Fibroblast of skin of right quadriceps (primary cell): ENCODE results near the gene TMEM119.
"Not testable (repeated sequence)": the region's sequence is repeated elsewhere in the genome, so short reads cannot be mapped to it uniquely, and the experiment has no call there.

Experiments
- DNase-seq: peaks from one replicate; pipeline ENCODE4 v3.0.0-alpha.2; 2013

Gene TMEM119

DNA sequence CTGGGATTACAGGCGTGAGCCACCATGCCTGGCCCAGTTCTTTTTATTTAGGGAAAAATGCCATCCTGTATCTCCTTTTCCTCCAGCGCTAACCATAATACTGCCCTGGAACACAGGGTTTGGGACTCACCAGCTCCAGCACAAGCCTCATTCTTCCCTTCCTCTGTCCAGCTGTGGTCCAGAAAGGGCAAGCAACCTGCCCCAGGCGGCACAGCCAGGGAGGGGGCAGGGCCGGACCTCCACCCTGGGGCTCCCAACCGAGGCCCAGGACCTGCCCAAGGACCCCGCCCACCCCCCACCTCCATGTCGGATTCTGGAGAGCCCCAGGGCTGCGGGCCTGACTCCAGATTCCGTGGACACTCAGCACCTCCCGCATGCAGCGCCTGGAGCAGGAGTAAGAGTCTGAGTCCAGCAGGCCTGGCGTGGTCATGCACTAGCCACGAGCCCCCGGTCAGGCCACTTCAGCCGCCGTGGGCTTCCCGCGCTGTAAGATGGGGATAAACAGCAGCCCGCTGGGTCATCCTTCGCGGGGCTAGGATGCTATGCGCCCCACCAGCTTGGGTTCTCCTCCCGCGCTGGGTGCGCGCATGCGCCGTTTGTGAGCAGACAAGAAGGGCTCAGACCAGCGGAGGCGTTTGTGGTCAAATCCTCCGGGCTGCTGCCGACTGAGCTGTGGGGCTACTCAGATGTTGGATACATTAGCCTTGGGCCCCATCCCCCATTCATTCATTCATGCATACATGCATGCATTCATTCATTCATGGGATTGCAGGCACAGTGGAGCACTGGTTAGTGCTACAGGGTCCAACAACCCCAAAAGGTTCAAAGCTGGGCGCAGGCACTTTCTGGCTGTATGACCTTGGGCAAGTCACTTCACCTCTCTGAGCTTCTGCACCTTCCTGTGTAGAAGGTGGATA is 16.3 kb downstream of the TMEM119 start:
- no peak for DNase-seq

DNA sequence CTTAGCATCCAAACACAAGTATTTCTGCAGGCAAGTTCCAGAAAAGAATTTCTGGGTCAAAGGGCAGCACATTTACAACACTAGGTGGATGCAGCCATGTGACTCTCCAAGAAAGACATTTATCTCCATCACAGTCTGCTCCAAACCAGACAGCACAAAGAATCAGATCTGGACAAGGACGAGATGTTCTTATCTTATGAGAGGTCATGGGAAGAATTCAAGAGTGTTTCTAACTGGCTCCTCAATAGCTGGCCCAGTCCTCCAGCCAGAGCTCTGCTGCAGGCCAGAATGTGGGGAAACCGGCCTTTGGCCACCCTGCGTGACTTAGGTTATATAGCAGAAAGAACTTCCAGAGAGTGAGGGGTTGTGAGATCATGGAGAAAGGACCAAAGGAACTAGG is 17.4 kb downstream of the TMEM119 start:
- no peak for DNase-seq

DNA sequence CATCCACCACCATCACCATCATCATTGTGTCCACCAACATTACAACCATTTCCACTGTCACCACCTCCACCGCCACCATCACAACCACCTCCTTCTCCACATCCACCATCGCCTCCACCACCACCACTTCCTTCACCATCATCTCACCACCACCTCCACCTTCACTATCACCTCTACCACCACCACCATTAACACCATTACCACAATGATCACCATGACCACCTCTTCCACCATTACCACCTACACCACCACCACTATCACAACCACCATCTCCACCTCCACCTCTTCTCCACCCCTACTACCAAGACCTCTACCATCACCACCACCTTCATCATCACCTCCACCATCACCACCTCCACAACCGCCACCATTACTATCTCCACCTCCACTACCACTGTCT is 19.1 kb downstream of the TMEM119 start:
- no peak for DNase-seq

DNA sequence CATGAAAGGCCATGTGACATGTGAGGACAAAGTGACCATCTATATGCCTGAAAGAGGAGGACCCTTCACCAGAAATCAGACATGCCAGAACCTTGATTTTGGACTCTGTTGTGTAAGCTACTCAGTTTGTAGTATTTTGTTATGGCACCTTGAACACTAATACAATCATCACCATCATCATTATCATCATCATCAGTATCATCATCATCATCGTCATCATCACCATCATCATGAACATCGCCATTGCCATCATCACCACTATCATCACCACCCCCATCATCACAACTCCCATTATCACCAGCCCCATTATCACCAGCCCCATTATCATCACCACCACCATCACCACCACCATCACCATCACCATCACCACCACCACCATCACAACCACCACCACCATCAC is 19.6 kb downstream of the TMEM119 start:
- DNase-seq, result no peak

DNA sequence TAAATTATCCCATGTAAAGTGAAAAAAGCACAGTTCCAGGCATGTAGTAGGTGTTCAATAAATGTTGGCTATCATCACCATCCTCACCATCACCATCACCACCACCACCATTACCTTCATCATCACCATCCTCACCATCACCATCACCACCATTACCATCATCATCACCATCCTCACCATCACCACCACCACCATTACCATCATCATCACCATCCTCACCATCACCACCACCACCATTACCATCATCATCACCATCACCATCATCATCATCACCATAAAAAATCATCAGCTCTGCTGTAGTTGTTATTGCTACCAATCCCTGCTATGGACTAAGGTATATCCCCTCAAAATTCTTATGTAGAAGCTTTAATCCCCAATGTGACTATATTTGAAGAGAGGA is 20.4 kb downstream of the TMEM119 start:
- no peak for DNase-seq

DNA sequence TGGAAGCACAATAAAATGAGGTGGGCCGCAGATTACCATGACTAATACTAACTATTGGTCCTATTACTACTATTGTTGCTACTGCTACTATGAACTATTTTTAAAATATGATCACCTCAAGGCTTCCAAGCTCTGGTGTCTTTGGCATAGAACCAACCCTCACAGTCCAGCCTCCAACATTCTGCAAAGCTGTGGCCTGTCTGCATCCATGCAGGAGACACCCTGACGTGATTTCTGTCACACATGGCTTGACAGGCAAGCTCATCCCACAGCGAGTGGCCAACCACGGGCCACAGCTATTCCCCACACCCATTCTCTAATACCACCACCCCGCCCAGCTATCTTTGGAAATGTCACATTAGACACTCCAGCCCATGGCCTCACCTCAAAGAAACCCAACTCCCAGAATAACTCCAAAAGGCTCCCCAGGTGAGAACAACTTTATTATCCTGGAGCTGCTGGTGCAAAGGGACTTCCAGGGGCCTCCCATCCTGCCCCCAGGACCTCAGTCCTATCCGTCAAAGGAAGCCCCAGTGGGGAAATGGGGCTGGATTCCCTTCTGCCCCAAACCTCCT is 21.1 kb downstream of the TMEM119 start:
- peak; percentile 54 for DNase-seq

DNA sequence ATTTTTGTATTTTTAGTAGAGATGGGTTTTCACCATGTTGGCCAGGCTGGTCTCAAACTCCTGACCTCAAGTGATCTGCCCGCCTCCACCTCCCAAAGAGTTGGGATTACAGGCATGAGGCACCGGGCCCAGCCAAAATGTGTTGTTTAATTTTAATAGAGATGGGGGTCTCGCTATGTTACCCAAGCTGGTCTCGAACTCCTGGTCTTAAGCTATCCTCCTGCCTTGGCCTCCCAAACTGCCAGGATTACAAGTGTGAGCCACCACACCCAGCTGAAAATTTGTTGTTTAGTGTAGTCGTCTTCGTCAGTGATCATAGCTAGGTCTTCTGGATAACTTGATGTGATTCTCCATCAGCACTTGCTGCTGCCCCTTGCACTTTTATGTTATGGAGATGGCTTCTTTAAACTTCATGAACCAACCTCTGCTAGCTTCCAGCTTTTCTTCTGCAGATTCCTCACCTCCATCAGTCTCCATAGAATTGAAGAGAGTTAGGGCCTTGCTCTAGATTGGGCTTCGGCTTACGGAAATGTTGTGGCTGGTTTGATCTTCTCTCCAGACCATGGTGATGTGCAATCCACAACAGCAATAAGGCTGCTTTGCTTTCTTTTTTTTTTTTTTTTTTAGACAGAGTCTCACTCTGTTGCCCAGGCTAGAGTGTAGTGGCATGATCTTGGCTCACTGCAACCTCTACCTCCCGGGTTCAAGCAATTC is 22.5 kb downstream of the TMEM119 start:
- no peak for DNase-seq

DNA sequence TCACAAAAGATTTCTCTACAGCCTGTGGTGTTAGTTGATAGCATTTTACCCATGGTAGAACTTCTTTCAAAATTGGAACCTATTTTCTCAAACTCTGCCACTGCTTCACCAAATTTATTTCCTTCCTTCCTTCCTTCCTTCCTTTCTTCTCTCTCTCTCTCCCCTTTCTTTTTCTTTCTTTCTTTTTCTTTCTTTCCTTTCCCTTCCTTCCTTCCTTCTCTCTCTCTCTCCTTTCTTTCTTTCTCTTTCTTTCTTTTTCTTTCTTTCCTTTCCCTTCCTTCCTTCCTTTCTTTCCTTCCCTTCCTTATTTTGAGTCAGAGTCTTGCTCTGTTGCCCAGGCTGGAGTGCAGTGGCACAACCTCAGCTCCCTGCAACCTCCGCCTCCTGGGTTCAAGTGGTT is 23.6 kb downstream of the TMEM119 start:
- DNase-seq, result not testable (repeated sequence)

DNA sequence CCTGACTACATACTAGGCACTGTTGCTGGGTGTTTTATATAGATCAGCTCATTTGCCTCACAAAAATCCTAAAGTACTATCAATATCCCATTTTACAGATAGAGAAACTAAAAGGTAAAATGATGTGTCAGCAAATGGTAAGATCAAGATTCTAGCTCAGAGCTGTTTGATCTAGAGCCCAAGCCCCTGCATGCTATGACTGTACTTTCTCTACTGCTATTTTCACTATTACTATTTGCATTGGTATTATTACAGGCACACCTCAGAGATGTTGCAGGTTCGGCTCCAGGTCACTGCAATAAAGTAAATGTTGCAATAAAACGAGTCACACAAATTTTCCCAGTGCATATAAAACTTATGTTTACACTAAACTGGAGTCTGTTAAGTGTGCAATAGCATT is 24.6 kb downstream of the TMEM119 start:
- DNase-seq, result peak; percentile 61

DNA sequence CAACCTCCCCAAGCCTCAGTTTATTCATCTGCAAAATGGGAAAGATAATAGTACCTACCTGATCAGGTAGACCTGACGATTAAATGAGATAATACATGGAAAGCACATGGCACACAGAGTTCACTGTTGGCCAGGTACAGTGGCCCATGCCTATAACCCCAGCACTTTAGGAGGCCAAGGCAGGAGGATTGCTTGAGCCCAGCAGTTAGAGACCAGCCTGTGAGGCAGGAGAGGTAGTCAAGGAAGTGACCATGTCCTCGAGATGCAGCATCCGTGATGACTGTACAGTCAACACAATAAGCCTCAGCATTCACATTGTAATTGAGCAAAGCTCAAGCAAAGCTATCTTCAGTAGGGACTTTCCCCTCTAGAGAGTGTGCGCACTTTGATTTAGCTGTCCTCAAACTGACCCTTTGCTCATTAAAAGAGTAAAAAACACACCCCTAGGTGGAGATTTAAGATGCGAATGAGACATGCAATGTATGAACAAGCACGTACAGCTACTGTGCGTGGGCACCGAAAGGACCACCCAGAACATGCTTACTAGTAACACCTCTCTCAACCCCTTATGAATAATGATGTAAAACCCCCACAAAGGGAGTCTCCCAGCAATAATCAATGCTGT is 25.6 kb downstream of the TMEM119 start:
- DNase-seq, result no peak

DNA sequence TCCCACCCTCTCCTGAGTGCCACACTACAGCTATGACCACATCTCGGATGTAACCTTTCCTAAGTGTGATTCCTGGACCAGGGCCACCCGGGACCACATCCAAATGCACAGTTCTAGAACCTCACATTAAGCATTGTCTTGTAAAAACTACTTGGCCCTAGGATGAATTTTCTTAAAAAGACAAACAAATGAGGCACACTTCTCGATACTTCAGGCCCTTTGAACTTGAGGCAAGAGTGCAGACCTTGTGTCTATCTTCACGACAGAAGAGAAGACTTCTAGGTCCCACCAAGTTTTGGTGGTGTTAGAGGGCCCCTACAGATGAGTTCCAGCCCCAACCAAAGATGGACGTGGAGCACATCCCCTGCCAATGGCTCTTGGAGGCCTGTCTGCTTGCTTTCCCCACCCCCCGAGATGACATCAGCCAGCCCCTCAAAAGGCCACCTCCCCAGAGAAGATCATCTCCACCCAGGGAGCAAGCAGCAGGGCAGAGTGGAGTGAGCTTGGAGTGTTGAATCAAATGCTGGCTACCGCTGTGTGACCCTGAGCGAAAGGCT is 26.2 kb downstream of the TMEM119 start:
- DNase-seq, result no peak

DNA sequence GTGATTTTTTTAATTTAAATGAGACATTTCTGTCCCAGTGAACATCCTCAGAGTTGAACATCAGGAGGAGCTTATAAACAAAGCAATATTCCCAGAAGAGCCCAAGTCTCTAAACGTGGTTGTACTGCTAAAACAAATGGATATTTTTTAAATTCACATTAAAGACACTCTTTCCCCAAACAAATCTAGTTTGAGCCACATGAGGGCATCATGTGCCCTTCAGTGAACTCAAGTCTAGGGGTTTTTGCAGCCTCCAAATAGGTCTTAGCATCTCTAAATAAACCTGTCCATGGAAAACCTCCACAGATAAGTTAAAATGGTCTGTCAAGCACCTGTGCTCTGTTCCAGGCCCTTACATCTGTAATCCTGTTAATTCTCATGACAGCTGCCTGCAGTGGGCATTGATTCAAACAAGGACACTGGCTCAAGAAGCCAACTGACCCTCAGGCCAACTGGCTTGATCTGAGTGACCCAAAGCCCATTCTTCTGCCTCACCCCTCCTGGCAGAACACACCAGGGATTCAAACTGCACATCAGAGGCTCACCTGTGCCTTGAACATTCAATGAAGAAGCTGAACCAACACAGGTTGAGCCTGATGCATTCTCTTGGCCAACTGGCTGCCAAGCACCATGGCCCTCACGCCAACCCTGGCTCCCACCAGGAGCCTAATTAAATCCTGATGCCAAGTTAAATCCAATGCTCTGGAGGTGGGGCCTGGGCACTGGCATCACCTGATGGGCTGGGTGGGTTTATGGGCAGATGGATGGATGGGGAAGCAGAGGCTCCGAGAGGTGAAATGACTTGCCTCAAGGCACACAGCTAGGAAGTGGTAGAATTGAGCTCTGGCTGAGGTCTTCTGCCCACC is 26.9 kb downstream of the TMEM119 start:
- peak; percentile 70 for DNase-seq

DNA sequence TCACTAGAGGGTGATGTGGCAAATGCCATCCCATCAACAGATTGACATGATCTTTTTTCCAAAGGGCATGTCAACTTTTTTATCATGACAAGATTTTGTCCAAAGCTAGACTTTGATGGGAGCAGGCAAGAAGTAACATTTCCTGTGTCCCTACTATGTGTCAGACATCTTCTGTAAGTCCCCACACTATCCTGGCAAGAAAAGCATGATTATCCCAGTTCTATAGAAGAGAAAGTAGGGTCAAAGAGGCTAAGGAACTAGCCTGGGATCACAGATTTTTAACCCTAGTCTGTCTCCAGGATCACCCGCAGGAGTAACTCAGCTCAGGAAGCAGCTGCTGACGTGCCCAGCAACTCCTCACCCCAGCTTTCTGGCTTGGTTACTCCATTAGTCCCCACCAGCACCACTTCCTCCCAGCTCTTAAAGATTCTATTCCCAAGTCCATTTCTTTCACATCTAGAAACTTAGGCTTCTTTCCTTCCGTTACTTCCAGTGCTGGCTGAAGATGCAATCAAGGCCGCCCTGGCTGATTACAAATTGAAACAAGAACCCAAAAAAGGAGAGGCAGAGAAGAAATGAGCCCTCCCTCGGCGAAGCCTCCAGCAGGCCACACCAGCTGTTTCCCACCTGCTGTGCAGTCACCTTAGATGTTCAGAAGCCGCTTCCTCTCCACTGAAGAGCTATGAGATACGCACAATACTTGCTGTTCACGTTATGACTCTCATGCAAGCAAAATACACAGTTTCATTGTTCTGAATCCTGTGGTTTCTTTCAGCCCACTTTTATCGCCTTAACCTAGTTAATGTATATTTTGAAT is 29.3 kb downstream of the TMEM119 start:
- DNase-seq, result no peak

DNA sequence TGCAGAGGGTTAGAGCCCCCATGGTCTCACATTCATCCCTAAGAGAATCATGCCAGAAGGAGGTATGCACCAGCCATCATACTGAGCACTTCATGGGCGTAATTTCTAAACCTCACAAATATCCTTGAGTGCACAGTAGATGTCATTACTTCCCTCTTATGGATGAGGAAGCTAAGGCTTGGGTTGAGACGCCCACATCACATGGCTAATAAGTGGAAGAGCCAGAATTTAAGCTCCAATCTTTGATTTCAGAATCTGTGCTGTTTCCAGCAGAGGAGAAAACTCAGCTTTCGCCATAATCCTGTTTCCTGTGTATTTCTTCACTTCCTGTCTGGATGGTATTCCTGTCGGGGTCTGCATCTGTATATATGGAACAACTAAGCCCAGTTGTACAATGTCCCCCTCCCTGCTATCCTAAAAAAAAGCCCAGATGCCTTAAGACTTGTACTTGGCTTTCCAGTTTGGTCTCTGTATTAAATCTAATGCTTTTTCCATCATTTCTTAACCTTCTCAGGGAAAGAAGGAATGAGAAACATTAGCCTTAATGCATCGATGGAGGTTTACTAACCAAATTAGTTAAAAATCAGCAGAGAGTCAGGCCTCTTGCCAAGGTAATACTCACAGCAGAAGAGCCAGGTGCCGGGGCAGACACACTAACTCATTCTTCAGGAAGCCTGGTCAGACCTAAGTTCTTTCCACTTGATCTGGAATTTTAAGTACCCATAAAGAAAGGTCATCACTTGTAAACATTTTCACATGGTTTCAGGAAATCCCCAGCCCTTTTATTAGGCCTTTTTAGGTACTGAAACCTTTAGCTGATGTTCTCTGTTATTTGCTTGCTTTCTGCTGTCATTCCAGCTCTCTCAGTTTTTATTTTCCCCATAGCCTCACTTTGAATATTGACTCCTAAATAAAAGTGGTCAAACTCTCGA is 30.2 kb downstream of the TMEM119 start:
- DNase-seq, result no peak

DNA sequence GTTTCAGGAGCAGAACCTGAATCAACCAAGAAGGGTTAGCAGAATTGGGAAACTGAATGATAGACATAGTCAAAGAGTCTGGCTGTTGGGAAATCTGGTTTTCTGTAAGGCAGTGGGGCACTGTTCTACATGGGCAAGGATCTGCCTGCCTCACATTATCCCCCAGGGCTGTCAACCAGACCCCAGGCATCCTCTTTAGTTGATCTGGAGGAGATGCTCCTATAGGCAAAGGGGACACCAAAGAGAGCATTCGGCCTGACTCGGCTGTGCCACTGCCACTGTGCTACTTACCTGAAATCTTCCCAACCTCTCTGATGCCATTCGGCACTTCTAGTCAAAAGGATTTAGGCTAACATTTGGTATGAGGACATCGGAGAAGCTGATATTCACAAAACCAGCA is 31.4 kb downstream of the TMEM119 start:
- no peak for DNase-seq

DNA sequence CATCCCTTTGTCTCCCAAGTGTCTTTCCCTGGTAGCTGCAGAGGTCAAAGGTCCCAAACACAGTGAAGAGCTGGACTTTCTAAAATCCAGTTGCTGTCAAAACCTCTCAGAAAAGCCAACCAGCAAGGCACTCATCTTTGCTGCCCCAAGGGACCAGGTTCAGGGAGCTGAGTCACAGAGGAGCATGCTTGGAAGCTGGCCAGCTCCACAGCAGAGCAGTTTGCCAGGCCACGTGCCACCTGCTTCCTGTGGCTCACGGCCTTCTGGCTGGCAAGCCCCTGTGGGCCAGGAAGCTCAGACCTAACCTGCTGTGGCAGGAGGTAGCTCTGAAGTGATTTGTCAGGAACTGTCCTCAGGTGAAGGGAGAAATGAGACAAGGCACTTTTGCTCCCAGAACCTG is 31.9 kb downstream of the TMEM119 start:
- peak; percentile 72 for DNase-seq

DNA sequence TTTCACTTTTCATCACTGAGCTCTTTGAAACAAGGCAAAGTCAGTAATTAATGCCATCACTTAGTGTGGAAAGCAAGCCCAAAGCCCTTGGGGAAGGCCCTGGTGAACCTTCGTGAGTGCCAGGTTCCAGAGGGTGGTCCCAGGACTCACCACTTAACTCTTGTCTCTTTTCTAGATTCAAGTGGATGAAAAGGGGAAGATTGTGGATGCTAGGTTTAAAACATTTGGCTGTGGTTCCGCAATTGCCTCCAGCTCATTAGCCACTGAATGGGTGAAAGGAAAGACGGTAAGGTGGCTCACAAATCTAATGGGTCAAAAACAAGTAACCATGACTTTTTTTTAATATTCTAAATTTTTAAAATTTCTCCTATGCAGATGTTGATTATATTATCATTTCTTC is 32.7 kb downstream of the TMEM119 start:
- no peak for DNase-seq

DNA sequence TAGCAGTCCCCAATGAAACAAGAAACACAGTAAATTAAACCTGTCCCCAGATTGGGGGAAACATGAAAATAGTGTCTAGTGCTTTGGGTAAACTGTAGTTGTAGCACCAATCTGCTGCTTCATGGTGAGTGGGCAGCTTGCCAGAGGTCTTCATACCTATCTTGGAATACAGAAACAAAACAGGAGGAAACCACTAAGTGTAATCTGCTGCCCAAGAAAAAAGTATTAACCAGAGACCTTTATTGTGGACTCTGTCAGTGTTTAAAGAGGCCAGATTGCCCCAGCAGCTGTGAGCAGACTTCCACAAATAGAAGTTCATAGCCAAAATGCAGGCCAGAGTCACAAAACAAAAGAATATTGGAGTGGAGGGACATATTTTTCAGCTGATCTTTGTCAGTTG is 33.2 kb downstream of the TMEM119 start:
- no peak for DNase-seq

DNA sequence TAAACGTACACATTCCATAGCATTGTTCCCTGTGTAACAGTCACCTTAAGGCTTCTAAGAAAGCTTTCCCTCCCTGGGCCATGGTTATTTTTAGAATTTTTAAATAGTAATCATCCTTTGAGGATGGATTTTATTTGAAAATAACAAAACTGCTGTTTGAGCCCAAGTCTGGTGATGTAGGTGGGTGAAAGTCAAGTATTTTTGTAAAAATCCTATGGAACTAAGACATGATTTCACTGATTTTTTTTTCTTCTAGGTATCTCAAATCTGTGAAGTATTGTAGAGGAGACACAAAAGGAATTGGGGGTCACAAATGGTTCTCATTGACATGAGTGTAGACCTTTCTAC is 34.1 kb downstream of the TMEM119 start:
- no peak for DNase-seq

DNA sequence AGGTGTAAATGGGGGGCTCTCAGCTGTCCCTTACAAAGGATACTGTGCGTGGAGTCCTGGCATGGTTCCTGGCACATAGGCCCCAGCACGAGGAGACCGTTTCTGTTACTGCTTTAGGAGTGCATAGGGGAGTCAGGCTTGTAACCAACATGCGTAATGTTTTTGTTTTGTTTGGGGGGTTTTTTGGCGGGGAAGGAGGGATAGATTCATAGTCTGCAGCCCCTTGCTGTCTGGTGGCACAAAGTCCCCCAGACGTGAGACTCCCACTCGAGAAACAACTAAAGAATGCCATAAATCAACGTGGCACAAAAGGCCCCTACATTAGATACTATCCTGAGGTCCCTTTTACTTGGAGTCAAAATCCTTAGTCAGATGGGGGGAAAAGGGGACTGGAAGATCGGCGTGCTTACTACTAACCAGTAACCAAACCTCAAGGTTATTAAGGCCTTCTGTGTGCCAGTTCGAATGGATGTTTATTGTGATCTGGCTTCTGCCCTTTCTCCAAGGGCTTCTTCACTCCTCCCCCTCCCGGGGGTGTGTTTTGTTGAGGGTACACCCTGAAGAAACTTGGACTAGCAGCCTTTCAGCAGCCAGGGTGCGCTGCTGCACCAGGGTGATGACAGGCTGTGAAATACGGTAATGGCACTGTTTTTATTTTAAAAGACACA is 34.6 kb downstream of the TMEM119 start:
- peak; percentile 89 for DNase-seq
